SU-DHL-6 (cell line): ENCODE measurements around the gene GCNT1.

Experiments used
- H2AFZ ChIP-seq: fragments of 200-600 bp; sonication (generic); 2 replicates; pipeline ENCODE4 v1.6.1; 2014; ENCODE audit warnings: low read depth, mild to moderate bottlenecking, moderate library complexity, mixed read lengths, antibody characterized with exemption, low read length; ENCODE audit not compliant: severe bottlenecking
- H3F3A ChIP-seq: fragments of 200-600 bp; shearing (Covaris generic); 2 replicates; pipeline ENCODE4 v1.6.0; 2016; ENCODE audit warnings: antibody characterized with exemption, mild to moderate bottlenecking; ENCODE audit not compliant: insufficient read depth
- H3K27ac ChIP-seq: fragments of 200-600 bp; sonication (generic); 2 replicates; pipeline ENCODE4 v1.5.1; 2016; ENCODE audit warnings: low read depth, mild to moderate bottlenecking, low read length, moderate library complexity, mixed read lengths
- H3K27me3 ChIP-seq: fragments of 200-600 bp; sonication (generic), shearing (Covaris generic); 2 replicates; pipeline ENCODE4 v1.6.0; 2014; ENCODE audit warnings: mild to moderate bottlenecking, low read length
- H3K36me3 ChIP-seq: fragments of 200-600 bp; sonication (generic); 2 replicates; pipeline ENCODE4 v1.6.1; 2014; ENCODE audit warnings: mild to moderate bottlenecking, low read length, mixed read lengths
- H3K4me2 ChIP-seq: fragments of 300-600, 200-600 bp; shearing (Covaris generic), sonication (generic); 2 replicates; pipeline ENCODE4 v1.6.0; 2014; ENCODE audit warnings: low read length, low read depth, mild to moderate bottlenecking; ENCODE audit not compliant: poor library complexity, severe bottlenecking
- H3K4me3 ChIP-seq: fragments of 200-600 bp; sonication (generic); 2 replicates; pipeline ENCODE4 v1.5.1; 2014; ENCODE audit warnings: antibody characterized with exemption, low read length, mild to moderate bottlenecking, mixed read lengths; ENCODE audit not compliant: insufficient read depth, poor library complexity, severe bottlenecking
- H3K79me2 ChIP-seq: fragments of 200-600 bp; sonication (generic); 2 replicates; pipeline ENCODE4 v1.6.1; 2014; ENCODE audit warnings: mild to moderate bottlenecking, low read length, moderate library complexity; ENCODE audit not compliant: insufficient read depth
- H3K9ac ChIP-seq: fragments of 200-600 bp; sonication (generic); 2 replicates; pipeline ENCODE4 v1.7.0; 2014; ENCODE audit warnings: mild to moderate bottlenecking, low read length
- H3K9me2 ChIP-seq: fragments of 200-600 bp; sonication (generic); replicated peaks from 2 replicates; pipeline ENCODE4 v1.6.1; 2014; ENCODE audit warnings: low read length; ENCODE audit not compliant: insufficient read depth
- H3K9me3 ChIP-seq: fragments of 200-600 bp; sonication (generic); 2 replicates; pipeline ENCODE4 v1.6.1; 2014; ENCODE audit warnings: low read length, mixed read lengths; ENCODE audit not compliant: insufficient read depth
- H4K20me1 ChIP-seq: fragments of 200-600 bp; sonication (generic); 2 replicates; pipeline ENCODE4 v1.6.1; 2014; ENCODE audit warnings: low read depth, mild to moderate bottlenecking, antibody characterized with exemption, low read length, moderate library complexity, mixed read lengths
- CTCF ChIP-seq: fragments of 200-600 bp; sonication (generic); IDR thresholded peaks from one replicate; pipeline ENCODE4 v1.5.1; 2017; ENCODE audit warnings: antibody characterized with exemption, mild to moderate bottlenecking, low read length, moderate library complexity; ENCODE audit not compliant: insufficient read depth, poor library complexity, severe bottlenecking
- EZH2phosphoT487 ChIP-seq: fragments of 200-600 bp; sonication (generic), shearing (Covaris generic); conservative IDR thresholded peaks from 2 replicates; pipeline ENCODE4 v1.6.1; 2018; ENCODE audit warnings: mild to moderate bottlenecking, antibody characterized with exemption, low read length, moderate library complexity, mixed read lengths

GCNT1 gene

DNA sequence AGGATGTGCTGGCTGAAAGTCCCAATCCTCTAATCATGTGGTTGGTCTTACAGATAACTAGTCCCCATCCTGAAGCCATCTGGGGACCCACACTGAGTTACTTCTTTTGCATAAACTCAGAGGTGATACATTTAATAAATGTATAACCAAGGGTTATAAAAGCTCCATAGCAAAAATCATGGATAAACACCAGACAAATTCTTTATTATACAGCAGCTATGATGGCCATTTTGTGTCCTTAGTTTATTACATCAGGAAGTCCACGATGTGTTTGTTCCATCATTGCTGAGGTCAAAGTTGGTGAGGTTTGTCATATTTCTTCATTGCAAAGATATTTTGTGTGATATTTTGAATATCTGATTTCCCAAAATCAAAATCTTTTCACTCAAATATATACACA is 80.2 kb downstream of the GCNT1 start:
- Histone ChIP-seq H3K9ac (no peak overlapping the region), H3K9me2 (no peaks in the 10 kb centered on the region), H3K36me3 (no peaks in the 10 kb centered on the region), H4K20me1 (no peaks in the 10 kb centered on the region), H3F3A (no peaks in the 10 kb centered on the region), H3K79me2 (no peaks in the 10 kb centered on the region), H3K9me3 (no peaks in the 10 kb centered on the region), H3K4me2 (no peak overlapping the region), H2AFZ (no peak overlapping the region), H3K27me3 (no peaks in the 10 kb centered on the region), H3K4me3 (no peak overlapping the region), H3K27ac (no peak overlapping the region)
- no peak for TF ChIP-seq CTCF
- no peak for TF ChIP-seq EZH2phosphoT487

DNA sequence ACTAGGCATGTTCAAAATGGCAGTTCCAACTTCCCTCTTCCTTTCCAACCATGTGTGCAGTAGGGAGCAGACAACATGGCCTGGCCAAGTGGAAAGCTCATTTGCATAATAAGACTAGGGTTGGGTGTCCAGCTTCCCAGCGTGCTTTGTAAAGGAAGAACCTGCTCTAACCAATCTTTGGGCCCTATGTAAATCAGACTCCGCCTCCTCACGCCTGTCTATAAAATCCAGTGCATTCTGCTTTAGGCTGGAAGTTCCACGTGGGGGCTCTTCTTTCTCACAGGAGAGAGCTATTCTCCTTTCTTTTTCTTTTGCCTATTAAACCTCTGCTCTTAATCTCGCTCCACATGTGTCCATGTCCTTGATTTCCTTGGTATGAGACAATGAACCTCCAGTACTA is 83.4 kb downstream of the GCNT1 start:
- Histone ChIP-seq H3K9me3 (no peaks in the 10 kb centered on the region), H3K4me3 (no peak overlapping the region), H4K20me1 (no peaks in the 10 kb centered on the region), H3K36me3 (no peaks in the 10 kb centered on the region), H3K4me2 (no peak overlapping the region), H2AFZ (no peak overlapping the region), H3K27ac (no peak overlapping the region), H3K27me3 (no peaks in the 10 kb centered on the region), H3K79me2 (no peaks in the 10 kb centered on the region), H3F3A (no peaks in the 10 kb centered on the region), H3K9me2 (no peaks in the 10 kb centered on the region), H3K9ac (no peak overlapping the region)
- TF ChIP-seq CTCF (no peak), EZH2phosphoT487 (no peak)

DNA sequence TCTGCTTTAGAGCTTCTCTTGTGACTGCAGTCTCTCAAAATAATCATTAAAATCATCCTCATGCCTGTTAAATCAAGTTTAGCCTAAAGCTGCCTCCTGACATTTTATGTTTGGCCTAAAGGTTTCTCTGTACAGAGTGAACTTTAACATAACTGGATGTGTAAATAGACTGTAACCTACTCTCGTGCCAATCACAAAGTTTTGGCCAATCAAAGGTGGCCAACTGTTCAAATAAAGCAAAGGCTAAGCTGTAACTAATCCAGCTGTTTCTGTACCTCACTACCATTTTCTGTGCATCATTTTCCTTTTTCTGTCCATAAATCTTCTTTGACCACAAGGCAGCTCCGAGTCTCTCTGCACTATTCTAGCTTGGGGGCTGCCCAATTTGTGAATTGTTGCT is 86.2 kb downstream of the GCNT1 start:
- H3F3A ChIP-seq = no peaks in the 10 kb centered on the region
- H2AFZ ChIP-seq = no peak overlapping the region
- no peaks in the 10 kb centered on the region for H3K36me3 ChIP-seq
- no peaks in the 10 kb centered on the region for H3K27me3 ChIP-seq
- H3K79me2 ChIP-seq = no peaks in the 10 kb centered on the region
- H3K9me3 ChIP-seq = no peaks in the 10 kb centered on the region
- H4K20me1 ChIP-seq = no peaks in the 10 kb centered on the region
- no peak overlapping the region for H3K9ac ChIP-seq
- no peak overlapping the region for H3K4me3 ChIP-seq
- no peaks in the 10 kb centered on the region for H3K9me2 ChIP-seq
- no peak for TF ChIP-seq CTCF
- no peak for TF ChIP-seq EZH2phosphoT487
- H3K27ac ChIP-seq = no peak overlapping the region
- H3K4me2 ChIP-seq = no peak overlapping the region

DNA sequence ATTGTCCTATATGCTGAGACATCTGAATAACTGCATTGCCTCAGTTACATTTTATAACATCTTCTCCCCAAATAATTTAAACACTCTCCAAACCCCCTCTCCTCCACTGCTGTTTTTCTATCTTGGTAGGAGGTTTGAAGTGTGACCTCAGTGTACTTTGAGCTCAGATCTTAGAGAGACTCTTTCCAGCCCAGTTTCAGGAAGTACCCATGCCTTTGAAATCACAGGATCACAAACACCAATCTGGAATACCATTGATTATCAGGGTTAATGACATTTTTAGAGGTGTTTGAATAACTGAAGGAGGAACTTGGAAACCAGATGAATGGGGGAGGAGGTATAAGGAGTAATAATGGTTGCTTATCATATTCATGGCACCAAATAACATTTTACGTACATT is 93.2 kb downstream of the GCNT1 start:
- TF ChIP-seq CTCF = no peak
- TF ChIP-seq EZH2phosphoT487 = no peak
- H3K4me3 ChIP-seq = no peak overlapping the region
- H3K4me2 ChIP-seq = no peak overlapping the region

More for the DNA sequence above, 93.2 kb downstream of the GCNT1 start:
- Histone ChIP-seq H3K79me2 (no peaks in the 10 kb centered on the region), H3K9me3 (no peaks in the 10 kb centered on the region), H3K36me3 (no peaks in the 10 kb centered on the region), H3K9me2 (no peaks in the 10 kb centered on the region), H3K9ac (no peak overlapping the region), H4K20me1 (no peaks in the 10 kb centered on the region), H3K27ac (no peak overlapping the region), H2AFZ (no peak overlapping the region), H3F3A (no peaks in the 10 kb centered on the region), H3K27me3 (no peaks in the 10 kb centered on the region)
